ENCODE measurements around the gene SUZ12. TPM values are rescaled to one million over a fixed set of nuclear protein-coding genes. Genes with fewer than 3 reads are reported as not detected.
"Not testable (repeated sequence)": the region's sequence is repeated elsewhere in the genome, so short reads cannot be mapped to it uniquely, and the experiment has no call there.

Gene SUZ12
- 25.3 and 93.4 TPM in 2 replicates for total RNA-seq (2011; cell fraction: chromatin; rRNA removed; ENCODE audit: low replicate concordance)
- total RNA-seq (2011; cell fraction: nucleolus; rRNA removed), result 17.5 and 19.6 TPM in 2 replicates
- 36.7 and 56.3 TPM in 2 replicates for total RNA-seq (2011; cell fraction: nucleoplasm; rRNA removed)
- total RNA-seq (2014; rRNA removed), result 16.9 and 22.2 TPM in 2 replicates
- total RNA-seq (2014; rRNA removed; fragmentation: Illumina TruSeq; extraction: Trizol), result 64.3 and 73.2 TPM in 2 replicates
- total RNA-seq (2015; rRNA removed; fragmentation: Illumina TruSeq; extraction: Trizol), result 52.4 and 56.4 TPM in 2 replicates
- total RNA-seq (2021), result 45.6 and 48.3 TPM in 2 replicates
- polyA plus RNA-seq (2011; rRNA removed), result 22.3 and 47.2 TPM in 2 replicates
- 7.2 and 8.9 TPM in 2 replicates for polyA plus RNA-seq (2011; cell fraction: cytosol; rRNA removed)
- 17.9 and 19.5 TPM in 2 replicates for polyA plus RNA-seq (2011; cell fraction: nucleus; rRNA removed)
- polyA plus RNA-seq (2012), result 32.1 and 33.4 TPM in 2 replicates
- polyA plus RNA-seq (2014; fragmentation: Illumina TruSeq; extraction: Trizol), result 50.4 and 59.7 TPM in 2 replicates
- 10 to 100 TPM; 19.5 to 21.9 TPM for polyA plus RNA-seq (2014; fragmentation: Nextera tagmentation; extraction: Ambion mirVana)
- 33.3 and 34.1 TPM in 2 replicates for polyA plus RNA-seq (2014; rRNA removed)
- polyA minus RNA-seq (2011; rRNA and poly(A)+ RNA removed), result 39.5 and 51.7 TPM in 2 replicates
- 14.1 and 29.7 TPM in 2 replicates for polyA minus RNA-seq (2011; cell fraction: cytosol; rRNA and poly(A)+ RNA removed)
- 9.3 and 12.0 TPM in 2 replicates for polyA minus RNA-seq (2011; cell fraction: nucleus; rRNA and poly(A)+ RNA removed)
- Bru-seq, nascent RNA, result percentile 89 among the genes with signal in this experiment
- BruChase-seq, experiment 1, labeled RNA remaining after a 2-hour chase, result percentile 95 among the genes with signal in this experiment
- BruChase-seq, experiment 2, labeled RNA remaining after a 6-hour chase, result percentile 95 among the genes with signal in this experiment
- long read RNA-seq, experiment 1, full-length matches to known transcripts, result 197 of 298 reads
- long read RNA-seq, experiment 1, partial matches to known transcripts, result 71 of 298 reads
- long read RNA-seq, experiment 1, other reads (novel, unspliced or antisense), result 30 of 298 reads
- long read RNA-seq, experiment 2, full-length matches to known transcripts, result 4 of 38 reads
- long read RNA-seq, experiment 2, partial matches to known transcripts, result 5 of 38 reads
- long read RNA-seq, experiment 2, other reads (novel, unspliced or antisense), result 29 of 38 reads
- long read RNA-seq, experiment 3, full-length matches to known transcripts, result 1 of 5 reads
- long read RNA-seq, experiment 3, partial matches to known transcripts, result 2 of 5 reads
- long read RNA-seq, experiment 3, other reads (novel, unspliced or antisense), result 2 of 5 reads

DNA sequence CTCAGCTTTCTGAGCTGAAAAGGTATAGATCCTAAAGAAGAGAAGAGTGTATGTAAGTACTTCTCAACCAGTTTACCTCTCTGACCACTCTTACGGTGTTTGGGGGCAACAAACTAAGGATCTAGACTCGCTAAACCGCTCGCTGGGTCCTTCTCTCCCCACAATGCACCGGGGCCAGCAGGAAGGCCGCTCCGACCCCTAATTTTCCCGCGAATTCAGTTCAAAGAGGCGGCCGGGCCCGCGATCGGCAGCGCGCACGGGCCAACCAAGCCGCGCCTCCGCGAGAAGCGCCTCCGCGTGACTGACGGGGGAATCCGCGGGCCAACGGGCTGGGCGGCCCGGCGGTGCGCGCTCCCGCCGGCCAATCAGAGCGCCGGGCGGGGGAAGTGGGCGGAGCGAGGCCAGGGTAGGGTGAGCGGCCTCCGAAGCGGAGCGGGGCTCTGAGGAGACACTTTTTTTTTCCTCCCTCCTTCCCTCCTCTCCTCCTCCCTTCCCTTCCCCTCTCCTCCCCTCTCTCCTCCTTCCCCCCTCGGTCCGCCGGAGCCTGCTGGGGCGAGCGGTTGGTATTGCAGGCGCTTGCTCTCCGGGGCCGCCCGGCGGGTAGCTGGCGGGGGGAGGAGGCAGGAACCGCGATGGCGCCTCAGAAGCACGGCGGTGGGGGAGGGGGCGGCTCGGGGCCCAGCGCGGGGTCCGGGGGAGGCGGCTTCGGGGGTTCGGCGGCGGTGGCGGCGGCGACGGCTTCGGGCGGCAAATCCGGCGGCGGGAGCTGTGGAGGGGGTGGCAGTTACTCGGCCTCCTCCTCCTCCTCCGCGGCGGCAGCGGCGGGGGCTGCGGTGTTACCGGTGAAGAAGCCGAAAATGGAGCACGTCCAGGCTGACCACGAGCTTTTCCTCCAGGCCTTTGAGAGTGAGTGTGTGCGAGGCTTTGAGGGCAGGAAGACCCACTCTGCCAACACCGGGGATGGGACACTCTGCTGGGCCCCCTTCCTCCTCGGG is at the start of gene SUZ12:
SUZ12 (plus strand) TSS at position 393 of the 995 bp plus-strand sequence; CDS start at position 633, 240 bp downstream.
- H3K9me1 ChIP-seq (ENCODE audit: control insufficient read depth, insufficient read depth, low read length); BruUV-seq (replicated peaks); CTCF ChIA-PET (ENCODE audit: low intra/inter-chr PET ratio); intact Hi-C loops (cut with micrococcal nuclease); H3K27me3 ChIP-seq (ENCODE audit: control insufficient read depth in 2 of 2, insufficient read depth in 2 of 2, low read length in 2 of 2); H4K20me1 ChIP-seq (replicated peaks; ENCODE audit: control insufficient read depth, insufficient read depth, low read length); H3K4me1 ChIP-seq (replicated peaks in 1 of 2; ENCODE audit: control insufficient read depth in 2 of 2, insufficient read depth in 2 of 2, low read length in 2 of 2); H3K9me3 ChIP-seq (replicated peaks; ENCODE audit: control insufficient read depth, insufficient read depth, low read depth, low read length); TF ChIP-seq MYBL2 (CRISPR knock-in tag; IDR thresholded peaks at IDR 0.05; ENCODE audit: borderline replicate concordance): not testable (repeated sequence)
- in situ Hi-C loops (cut with MboI), result loop anchor here (5.0 kb wide), 1 partner anchor 1205 kb away; no protein-coding TSS in a partner anchor
- Histone ChIP-seq H3K4me3 (peak within 1 kb of the TSS; percentile 83), H3K36me3 (ENCODE audit: control insufficient read depth, insufficient read depth, low read length) (peaks cover 23% of the 10 kb centered on the region; the same call in 2 of the 3 replicates), H2AFZ (ENCODE audit: low read depth, low read length) (peak within 1 kb of the TSS; percentile 96), H3K27ac (ENCODE audit: extremely low read depth, low read depth, low read length) (peak within 1 kb of the TSS; percentile 94), H3K79me2 (ENCODE audit: control insufficient read depth, insufficient read depth, low read length) (peaks cover 44% of the 10 kb centered on the region), H3K4me2 (ENCODE audit: insufficient read depth, low read length) (peak within 1 kb of the TSS; percentile 76), H3K9ac (ENCODE audit: insufficient read depth in 1 of 2, low read depth in 2 of 2, low read length in 2 of 2) (peak within 1 kb of the TSS; percentile 85 to 94)
- POLR2A ChIA-PET, result interaction anchor here (0.7 kb wide), 1 partner anchor 11 kb away, joined by 3 read pairs; no protein-coding TSS in a partner anchor
- peak; percentile 82 to 92 (median 84) for DNase-seq (ENCODE audit: extremely low read depth in 1 of 4, low spot score in 3 of 4)
- ATAC-seq, result peak; percentile 95
- under 1% methylated on average over 37 of the region's 93 CpGs for WGBS (ENCODE audit: insufficient coverage, low coverage, missing lambda C conversion rate)
- FAIRE-seq, result peak; percentile 90
- TF ChIP-seq E2F8 (IDR thresholded peaks at IDR 0.05; ENCODE audit: low read depth, partially characterized antibody), result peak; percentile 93
- peak in 1 of 2 experiments; percentile 77; a peak in 2 of 4 replicates for TF ChIP-seq ZNF639 (CRISPR knock-in tag; conservative IDR thresholded peaks at IDR 0.05 in 1 of 2, IDR thresholded peaks at IDR 0.05 in 1 of 2)
- TF ChIP-seq TFAP4 (CRISPR knock-in tag; IDR thresholded peaks at IDR 0.05; ENCODE audit: borderline replicate concordance), result peak; percentile 47; the same call in 1 of the 2 replicates
- peak; percentile 48; the same call in 1 of the 2 replicates for TF ChIP-seq MYBL2 (IDR thresholded peaks at IDR 0.05; ENCODE audit: low read depth)
- TF ChIP-seq POLR2G (IDR thresholded peaks at IDR 0.05; ENCODE audit: low read depth, low read length), result peak; percentile 77
- peak; percentile 89 for TF ChIP-seq POLR2H (tag; IDR thresholded peaks at IDR 0.05; ENCODE audit: low read depth)

Measured in K562 (cell line).